Fibroblast of lung (primary cell): Measurements from ENCODE around the gene MLKL. TPM values are rescaled to one million over a fixed set of nuclear protein-coding genes. Genes with fewer than 3 reads are reported as not detected.

Experiments
- DNase-seq, 2 donors: peaks; one replicate each; pipeline versions ENCODE4 v3.0.0 to v3.0.0-alpha.2; 2010; ENCODE audit warnings: low read depth in 2 of 2
- H2AFZ ChIP-seq: 2 replicates; pipeline ENCODE4 v1.5.1; 2012; ENCODE audit warnings: low read length, control low read depth, inconsistent platforms
- H3K27ac ChIP-seq: 2 replicates; pipeline ENCODE4 v1.5.1; 2011; ENCODE audit warnings: low read length, control low read depth; ENCODE audit not compliant: insufficient read depth
- H3K27me3 ChIP-seq: 2 replicates; pipeline ENCODE4 v1.5.1; 2011; ENCODE audit warnings: mild to moderate bottlenecking, low read length; ENCODE audit not compliant: control insufficient read depth, insufficient read depth
- H3K36me3 ChIP-seq: 2 replicates; pipeline ENCODE4 v1.5.1; 2011; ENCODE audit warnings: low read length; ENCODE audit not compliant: control insufficient read depth, insufficient read depth
- H3K4me1 ChIP-seq: 2 replicates; pipeline ENCODE4 v1.5.1; 2011; ENCODE audit warnings: low read length; ENCODE audit not compliant: control insufficient read depth, insufficient read depth; ENCODE audit errors: extremely low read depth
- H3K4me2 ChIP-seq: 2 replicates; pipeline ENCODE4 v1.5.1; 2011; ENCODE audit warnings: low read length, control low read depth; ENCODE audit not compliant: insufficient read depth; ENCODE audit errors: extremely low read depth
- H3K4me3 ChIP-seq, 4 experiments: fragments of 200-600 bp in 1 of 4; sonication (generic) in 1 of 4; replicated peaks in 1 of 4; 2 replicates each; pipeline ENCODE4 v1.5.1; 2011 to 2016; ENCODE audit warnings: low read length in 4 of 4, low read depth in 3 of 4, mild to moderate bottlenecking in 3 of 4, control low read depth in 2 of 4, inconsistent platforms in 1 of 4, mixed read lengths in 1 of 4; ENCODE audit not compliant: insufficient read depth in 1 of 4; ENCODE audit errors: control extremely low read depth in 1 of 4
- H3K79me2 ChIP-seq: 2 replicates; pipeline ENCODE4 v1.5.1; 2012; ENCODE audit warnings: mild to moderate bottlenecking, low read length, inconsistent platforms; ENCODE audit not compliant: control insufficient read depth, insufficient read depth
- H3K9ac ChIP-seq: 2 replicates; pipeline ENCODE4 v1.5.1; 2011; ENCODE audit warnings: mild to moderate bottlenecking, low read length, control low read depth; ENCODE audit not compliant: insufficient read depth
- H3K9me3 ChIP-seq: 2 replicates; pipeline ENCODE4 v1.5.1; 2012; ENCODE audit warnings: low read depth, low read length; ENCODE audit not compliant: control insufficient read depth, insufficient read depth
- H4K20me1 ChIP-seq: 2 replicates; pipeline ENCODE4 v1.5.1; 2011; ENCODE audit warnings: low read length; ENCODE audit not compliant: control insufficient read depth, insufficient read depth; ENCODE audit errors: extremely low read depth
- EZH2 ChIP-seq: IDR thresholded peaks from 2 replicates; pipeline ENCODE4 v1.5.1; 2012; ENCODE audit warnings: low read length, control low read depth, mild to moderate bottlenecking; ENCODE audit errors: missing control alignments
- polyA plus RNA-seq, 2 donors: library from polyadenylated mRNA; depleted of rRNA in 1 of 2; stranded (reverse) in 1 of 2; unstranded in 1 of 2; fragments of >200 nt; gene quantifications; 2 replicates each; pipeline ENCODE4 v1.2.1, GENCODE V29; 2011 to 2012; ENCODE audit warnings: missing spikeins in 1 of 2
- total RNA-seq: library from RNA; depleted of rRNA; stranded (reverse); fragments of >200 nt; gene quantifications from 2 replicates; pipeline ENCODE4 v1.2.1, GENCODE V29; 2014
- TF ChIP-seq, protein P1 (sequence below), 2 donors: IDR thresholded peaks in 1 of 2; conservative IDR thresholded peaks in 1 of 2; 1 replicate in 1 of 2; 2 replicates in 1 of 2; pipeline ENCODE4 v1.5.1; 2011 to 2012; ENCODE audit warnings: low read length in 2 of 2, control low read depth in 1 of 2, inconsistent platforms in 1 of 2, low read depth in 1 of 2, mild to moderate bottlenecking in 1 of 2

MLKL gene
- total and polyA plus RNA-seq, 2 donors (not counting 1 experiment from before 2014, with no cell fraction given), result 4.8 to 5.8 TPM

DNA sequence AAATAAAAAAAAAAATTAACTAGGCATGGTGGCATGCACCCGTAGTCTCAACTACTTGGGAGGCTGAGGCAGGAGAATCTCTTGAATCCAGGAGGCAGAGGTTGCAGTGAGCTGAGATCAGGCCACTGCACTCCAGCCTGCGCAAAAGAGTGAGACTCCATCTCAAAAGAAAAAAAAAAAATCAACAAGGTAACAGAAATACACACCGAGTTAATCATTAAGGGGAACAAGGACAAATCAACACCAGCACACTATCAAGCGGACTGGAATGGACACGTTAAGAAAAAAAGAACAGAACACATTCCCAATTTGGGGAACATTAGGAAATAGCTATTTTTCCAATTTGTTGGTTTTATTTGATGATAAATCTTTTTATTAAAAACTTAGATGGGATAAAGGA is 65.4 kb downstream of the MLKL start:
- Histone ChIP-seq H2AFZ (no peak overlapping the region), H3K4me3 (no peak overlapping the region), H3K9ac (no peak overlapping the region), H3K27ac (no peak overlapping the region), H3K36me3 (peaks cover 10% of the 10 kb centered on the region), H3K27me3 (no peaks in the 10 kb centered on the region), H4K20me1 (no peaks in the 10 kb centered on the region), H3K4me1 (no peaks in the 10 kb centered on the region), H3K4me2 (no peak overlapping the region), H3K9me3 (no peaks in the 10 kb centered on the region), H3K79me2 (no peaks in the 10 kb centered on the region)
- no peak for DNase-seq
- TF ChIP-seq, protein P1, sequence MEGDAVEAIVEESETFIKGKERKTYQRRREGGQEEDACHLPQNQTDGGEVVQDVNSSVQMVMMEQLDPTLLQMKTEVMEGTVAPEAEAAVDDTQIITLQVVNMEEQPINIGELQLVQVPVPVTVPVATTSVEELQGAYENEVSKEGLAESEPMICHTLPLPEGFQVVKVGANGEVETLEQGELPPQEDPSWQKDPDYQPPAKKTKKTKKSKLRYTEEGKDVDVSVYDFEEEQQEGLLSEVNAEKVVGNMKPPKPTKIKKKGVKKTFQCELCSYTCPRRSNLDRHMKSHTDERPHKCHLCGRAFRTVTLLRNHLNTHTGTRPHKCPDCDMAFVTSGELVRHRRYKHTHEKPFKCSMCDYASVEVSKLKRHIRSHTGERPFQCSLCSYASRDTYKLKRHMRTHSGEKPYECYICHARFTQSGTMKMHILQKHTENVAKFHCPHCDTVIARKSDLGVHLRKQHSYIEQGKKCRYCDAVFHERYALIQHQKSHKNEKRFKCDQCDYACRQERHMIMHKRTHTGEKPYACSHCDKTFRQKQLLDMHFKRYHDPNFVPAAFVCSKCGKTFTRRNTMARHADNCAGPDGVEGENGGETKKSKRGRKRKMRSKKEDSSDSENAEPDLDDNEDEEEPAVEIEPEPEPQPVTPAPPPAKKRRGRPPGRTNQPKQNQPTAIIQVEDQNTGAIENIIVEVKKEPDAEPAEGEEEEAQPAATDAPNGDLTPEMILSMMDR (conservative IDR thresholded peaks at IDR 0.05 in 1 of 2, IDR thresholded peaks at IDR 0.05 in 1 of 2; ENCODE audit: low read depth in 1 of 2, low read length in 2 of 2), result no peak
- TF ChIP-seq EZH2, result no peak

DNA sequence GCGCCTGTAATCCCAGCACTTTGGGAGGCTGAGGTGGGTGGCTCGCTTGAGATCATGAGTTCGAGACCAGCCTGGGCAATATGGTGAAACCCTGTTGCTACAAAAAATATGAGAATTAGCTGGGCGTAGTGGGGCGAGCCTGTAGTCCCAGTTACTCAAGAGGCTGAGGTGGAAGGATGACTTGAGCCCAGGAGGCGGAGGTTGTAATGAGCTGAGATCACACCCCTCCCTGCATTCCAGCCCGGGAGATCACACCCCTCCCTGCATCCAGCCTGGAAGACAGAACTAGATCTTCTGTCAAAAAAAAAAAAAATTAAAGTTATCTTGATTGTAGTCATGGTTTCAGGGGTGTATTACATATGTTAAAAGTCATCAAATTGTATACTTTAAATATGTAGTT is 67.0 kb downstream of the MLKL start:
- Histone ChIP-seq H3K4me2 (no peak overlapping the region), H4K20me1 (no peaks in the 10 kb centered on the region), H3K4me1 (no peaks in the 10 kb centered on the region), H2AFZ (no peak overlapping the region), H3K9ac (no peak overlapping the region), H3K79me2 (no peaks in the 10 kb centered on the region), H3K27ac (no peak overlapping the region), H3K4me3 (no peak overlapping the region), H3K27me3 (no peaks in the 10 kb centered on the region), H3K36me3 (peaks cover 10% of the 10 kb centered on the region), H3K9me3 (no peaks in the 10 kb centered on the region)
- TF ChIP-seq, protein P1 (conservative IDR thresholded peaks at IDR 0.05 in 1 of 2, IDR thresholded peaks at IDR 0.05 in 1 of 2; ENCODE audit: low read depth in 1 of 2, low read length in 2 of 2), result no peak
- no peak for TF ChIP-seq EZH2
- DNase-seq, result no peak

DNA sequence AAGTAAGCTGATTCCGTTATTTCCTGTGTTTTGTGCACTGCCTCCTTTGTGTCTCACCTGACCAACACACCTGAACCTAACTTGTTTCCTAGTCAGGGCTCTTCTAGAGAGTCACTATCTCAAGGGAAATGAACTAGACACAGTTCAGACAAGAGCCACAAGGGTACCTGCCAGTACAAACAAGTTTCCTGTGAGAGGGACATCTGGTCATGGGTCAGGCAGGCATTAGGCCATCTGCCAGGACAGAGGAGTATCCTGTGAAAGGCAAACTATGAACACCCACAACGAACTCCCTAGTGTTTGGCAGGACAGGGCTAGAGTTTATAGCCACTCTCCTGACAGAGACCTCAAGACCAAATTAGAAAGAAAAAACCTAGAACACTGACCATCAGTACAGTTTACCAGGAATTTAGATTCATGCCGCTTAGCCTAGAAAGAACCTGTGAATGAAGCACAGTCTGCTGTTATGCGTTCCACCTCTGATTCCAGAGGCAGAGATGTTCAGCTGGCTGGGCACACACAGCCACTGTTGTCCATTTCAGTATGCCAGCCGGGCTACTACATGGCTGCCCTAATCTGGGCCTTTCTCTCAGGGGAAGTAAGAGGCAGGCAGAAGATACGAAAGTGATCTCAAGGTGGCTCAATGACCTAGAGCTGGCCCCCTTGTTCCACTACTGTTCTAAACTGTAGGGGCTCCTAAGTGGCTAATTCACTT is 73.0 kb downstream of the MLKL start:
- no peaks in the 10 kb centered on the region for H3K79me2 ChIP-seq
- H3K4me3 ChIP-seq, result no peak overlapping the region
- peak; percentile 26 to 29 for DNase-seq
- no peak overlapping the region for H3K9ac ChIP-seq
- H4K20me1 ChIP-seq, result no peaks in the 10 kb centered on the region
- peaks cover 14% of the 10 kb centered on the region for H3K36me3 ChIP-seq
- TF ChIP-seq, protein P1 (conservative IDR thresholded peaks at IDR 0.05 in 1 of 2, IDR thresholded peaks at IDR 0.05 in 1 of 2; ENCODE audit: low read depth in 1 of 2, low read length in 2 of 2), result no peak
- TF ChIP-seq EZH2, result no peak
- H3K4me2 ChIP-seq, result no peak overlapping the region
- H2AFZ ChIP-seq, result no peak overlapping the region
- peaks cover 5% of the 10 kb centered on the region for H3K4me1 ChIP-seq
- H3K27me3 ChIP-seq, result no peaks in the 10 kb centered on the region
- H3K27ac ChIP-seq, result no peak overlapping the region
- no peaks in the 10 kb centered on the region for H3K9me3 ChIP-seq
